SKM-1 (cell line): ENCODE measurements around the gene SLC7A10.
"Not testable (repeated sequence)": the region's sequence is repeated elsewhere in the genome, so short reads cannot be mapped to it uniquely, and the experiment has no call there.

Experiments
- DNase-seq: peaks from one replicate; lab custom pipeline; 2025; ENCODE audit not compliant: unreplicated experiment; lab: John Stamatoyannopoulos, UW

SLC7A10 gene

GRCh38 chr19:33204136-33204973, 21.3 kb downstream of the SLC7A10 start:
- no peak for DNase-seq

- DNase-seq: no peak
Observed at GRCh38 chr19:33203529-33203928, 22.1 kb downstream of the SLC7A10 start.

- no peak for DNase-seq
Observed at GRCh38 chr19:33202546-33203507, 22.8 kb downstream of the SLC7A10 start.

GRCh38 chr19:33201886-33202545, 23.6 kb downstream of the SLC7A10 start:
- DNase-seq: no peak

- no peak for DNase-seq
Observed at GRCh38 chr19:33201473-33201872, 24.2 kb downstream of the SLC7A10 start.

- DNase-seq: peak; percentile 17
Observed at GRCh38 chr19:33199441-33200265, 26.0 kb downstream of the SLC7A10 start.

- DNase-seq: no peak
Observed at GRCh38 chr19:33198169-33198568, 27.5 kb downstream of the SLC7A10 start.

- DNase-seq: no peak
Observed at GRCh38 chr19:33197591-33198000, 28.1 kb downstream of the SLC7A10 start.

GRCh38 chr19:33196446-33197193, 29.0 kb downstream of the SLC7A10 start:
- no peak for DNase-seq

- DNase-seq: no peak
Observed at GRCh38 chr19:33195645-33196347, 29.9 kb downstream of the SLC7A10 start.

- no peak for DNase-seq
Observed at GRCh38 chr19:33194886-33195644, 30.6 kb downstream of the SLC7A10 start.

- DNase-seq: no peak
Observed at GRCh38 chr19:33194532-33194885, 31.1 kb downstream of the SLC7A10 start.

- DNase-seq: no peak
Observed at GRCh38 chr19:33193865-33194362, 31.7 kb downstream of the SLC7A10 start, which contains the start of gene LRP3. TSS of gene LRP3 (plus strand) at chr19:33194330. CDS start at chr19:33194786, 456 bp downstream.

GRCh38 chr19:33193269-33193864, 32.3 kb downstream of the SLC7A10 start:
- no peak for DNase-seq

- DNase-seq: no peak
Observed at GRCh38 chr19:33192010-33192409, 33.6 kb downstream of the SLC7A10 start.

GRCh38 chr19:33191501-33191900, 34.1 kb downstream of the SLC7A10 start:
- DNase-seq: no peak

- DNase-seq: not testable (repeated sequence)
Observed at GRCh38 chr19:33191092-33191491, 34.6 kb downstream of the SLC7A10 start.

- DNase-seq: no peak
Observed at GRCh38 chr19:33189453-33189852, 36.2 kb downstream of the SLC7A10 start.
